ENCODE data around the gene RPL38. TPM values are rescaled to one million over a fixed set of nuclear protein-coding genes. Genes with fewer than 3 reads are reported as not detected.

RPL38 gene
- total and polyA plus RNA-seq, 2 experiments from 2014 or later: 286 to 5,312 TPM

GRCh38 chr17:74199306-74200092, 4.0 kb upstream of the RPL38 start:
- Histone ChIP-seq H2AFZ (peak overlapping the region; percentile 96), H3K27me3 (ENCODE audit: insufficient read depth) (peaks cover 11% of the 10 kb centered on the region), H3K79me2 (replicated peaks; ENCODE audit: insufficient read depth) (peaks cover 10% of the 10 kb centered on the region), H3K4me1 (ENCODE audit: insufficient read depth) (peaks cover 9% of the 10 kb centered on the region), H3K36me3 (ENCODE audit: insufficient read depth) (peaks cover 7% of the 10 kb centered on the region), H3F3A (replicated peaks; ENCODE audit: low read depth) (no peaks in the 10 kb centered on the region), H3K9me2 (ENCODE audit: insufficient read depth) (no peaks in the 10 kb centered on the region), H3K4me2 (peak overlapping the region; percentile 64), H4K20me1 (replicated peaks; ENCODE audit: insufficient read depth) (no peaks in the 10 kb centered on the region), H3K27ac (ENCODE audit: low read depth) (no peak overlapping the region), H3K4me3 (peak overlapping the region; percentile 48)
- peaks cover 17% of the 10 kb centered on the region for H3K4me1 Mint-ChIP-seq
- H3K36me3 Mint-ChIP-seq (ENCODE audit: low read depth): peaks cover 11% of the 10 kb centered on the region
- DNase-seq (ENCODE audit: low spot score): peak; percentile 79
- H3K27ac Mint-ChIP-seq: no peak overlapping the region
- peaks cover 3% of the 10 kb centered on the region; the same call in 1 of the 3 replicates for H3K9me3 Mint-ChIP-seq
- peak; percentile 67 for ATAC-seq
- TF ChIP-seq, protein P1, sequence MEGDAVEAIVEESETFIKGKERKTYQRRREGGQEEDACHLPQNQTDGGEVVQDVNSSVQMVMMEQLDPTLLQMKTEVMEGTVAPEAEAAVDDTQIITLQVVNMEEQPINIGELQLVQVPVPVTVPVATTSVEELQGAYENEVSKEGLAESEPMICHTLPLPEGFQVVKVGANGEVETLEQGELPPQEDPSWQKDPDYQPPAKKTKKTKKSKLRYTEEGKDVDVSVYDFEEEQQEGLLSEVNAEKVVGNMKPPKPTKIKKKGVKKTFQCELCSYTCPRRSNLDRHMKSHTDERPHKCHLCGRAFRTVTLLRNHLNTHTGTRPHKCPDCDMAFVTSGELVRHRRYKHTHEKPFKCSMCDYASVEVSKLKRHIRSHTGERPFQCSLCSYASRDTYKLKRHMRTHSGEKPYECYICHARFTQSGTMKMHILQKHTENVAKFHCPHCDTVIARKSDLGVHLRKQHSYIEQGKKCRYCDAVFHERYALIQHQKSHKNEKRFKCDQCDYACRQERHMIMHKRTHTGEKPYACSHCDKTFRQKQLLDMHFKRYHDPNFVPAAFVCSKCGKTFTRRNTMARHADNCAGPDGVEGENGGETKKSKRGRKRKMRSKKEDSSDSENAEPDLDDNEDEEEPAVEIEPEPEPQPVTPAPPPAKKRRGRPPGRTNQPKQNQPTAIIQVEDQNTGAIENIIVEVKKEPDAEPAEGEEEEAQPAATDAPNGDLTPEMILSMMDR (conservative IDR thresholded peaks at IDR 0.05; ENCODE audit: low read depth in 2 of 2): peak; percentile 92 to 98
- TF ChIP-seq STAT1 (IDR thresholded peaks at IDR 0.05; ENCODE audit: unreplicated experiment): no peak
- TF ChIP-seq, protein P2, sequence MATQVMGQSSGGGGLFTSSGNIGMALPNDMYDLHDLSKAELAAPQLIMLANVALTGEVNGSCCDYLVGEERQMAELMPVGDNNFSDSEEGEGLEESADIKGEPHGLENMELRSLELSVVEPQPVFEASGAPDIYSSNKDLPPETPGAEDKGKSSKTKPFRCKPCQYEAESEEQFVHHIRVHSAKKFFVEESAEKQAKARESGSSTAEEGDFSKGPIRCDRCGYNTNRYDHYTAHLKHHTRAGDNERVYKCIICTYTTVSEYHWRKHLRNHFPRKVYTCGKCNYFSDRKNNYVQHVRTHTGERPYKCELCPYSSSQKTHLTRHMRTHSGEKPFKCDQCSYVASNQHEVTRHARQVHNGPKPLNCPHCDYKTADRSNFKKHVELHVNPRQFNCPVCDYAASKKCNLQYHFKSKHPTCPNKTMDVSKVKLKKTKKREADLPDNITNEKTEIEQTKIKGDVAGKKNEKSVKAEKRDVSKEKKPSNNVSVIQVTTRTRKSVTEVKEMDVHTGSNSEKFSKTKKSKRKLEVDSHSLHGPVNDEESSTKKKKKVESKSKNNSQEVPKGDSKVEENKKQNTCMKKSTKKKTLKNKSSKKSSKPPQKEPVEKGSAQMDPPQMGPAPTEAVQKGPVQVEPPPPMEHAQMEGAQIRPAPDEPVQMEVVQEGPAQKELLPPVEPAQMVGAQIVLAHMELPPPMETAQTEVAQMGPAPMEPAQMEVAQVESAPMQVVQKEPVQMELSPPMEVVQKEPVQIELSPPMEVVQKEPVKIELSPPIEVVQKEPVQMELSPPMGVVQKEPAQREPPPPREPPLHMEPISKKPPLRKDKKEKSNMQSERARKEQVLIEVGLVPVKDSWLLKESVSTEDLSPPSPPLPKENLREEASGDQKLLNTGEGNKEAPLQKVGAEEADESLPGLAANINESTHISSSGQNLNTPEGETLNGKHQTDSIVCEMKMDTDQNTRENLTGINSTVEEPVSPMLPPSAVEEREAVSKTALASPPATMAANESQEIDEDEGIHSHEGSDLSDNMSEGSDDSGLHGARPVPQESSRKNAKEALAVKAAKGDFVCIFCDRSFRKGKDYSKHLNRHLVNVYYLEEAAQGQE (IDR thresholded peaks at IDR 0.05; ENCODE audit: unreplicated experiment): no peak
- no peak for TF ChIP-seq ZNF331 (CRISPR knock-in tag; IDR thresholded peaks at IDR 0.05; ENCODE audit: low read depth)
- no peak for TF ChIP-seq JUNB (IDR thresholded peaks at IDR 0.05; ENCODE audit: unreplicated experiment)
- no peak for TF ChIP-seq EZH2phosphoT487 (IDR thresholded peaks at IDR 0.05; ENCODE audit: unreplicated experiment)
- peaks cover 23% of the 10 kb centered on the region for H3K27me3 Mint-ChIP-seq (ENCODE audit: insufficient read depth, low read depth, poor library complexity)
- H3K4me3 Mint-ChIP-seq: peak overlapping the region; percentile 49

DNA sequence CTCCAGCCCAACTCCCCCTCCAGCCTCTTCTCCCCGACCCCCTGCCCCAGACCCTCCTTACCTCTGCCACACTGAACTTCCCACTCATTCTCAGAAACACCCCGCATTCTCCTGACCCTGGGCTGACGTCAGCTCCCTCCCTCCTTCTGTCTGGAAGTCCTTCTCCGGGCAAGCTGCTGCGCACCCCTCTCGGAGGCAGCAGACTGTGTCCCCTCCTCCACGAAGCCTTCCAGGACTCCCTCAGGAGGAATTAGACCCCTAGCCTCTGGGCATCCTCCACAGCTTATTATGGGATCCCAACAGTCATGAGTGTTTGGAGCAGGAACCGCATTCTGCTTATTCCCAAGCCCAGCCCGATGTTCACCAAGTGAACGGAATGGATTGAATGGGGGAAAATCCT, 3.4 kb upstream of the RPL38 start:
- peaks cover 16% of the 10 kb centered on the region for H3K79me2 ChIP-seq (replicated peaks; ENCODE audit: insufficient read depth)
- H3K9me2 ChIP-seq (ENCODE audit: insufficient read depth): no peaks in the 10 kb centered on the region
- peaks cover 5% of the 10 kb centered on the region for H3F3A ChIP-seq (replicated peaks; ENCODE audit: low read depth)
- H3K4me3 Mint-ChIP-seq: no peak overlapping the region
- H2AFZ ChIP-seq: peak overlapping the region; percentile 94
- no peak overlapping the region for H3K27ac Mint-ChIP-seq
- H3K27me3 ChIP-seq (ENCODE audit: insufficient read depth): peaks cover 11% of the 10 kb centered on the region
- peaks cover 13% of the 10 kb centered on the region for H3K36me3 ChIP-seq (ENCODE audit: insufficient read depth)
- H3K27me3 Mint-ChIP-seq (ENCODE audit: insufficient read depth, low read depth, poor library complexity): peaks cover 29% of the 10 kb centered on the region
- ATAC-seq (no peak), DNase-seq (ENCODE audit: low spot score) (no peak)
- H3K27ac ChIP-seq (ENCODE audit: low read depth): no peak overlapping the region
- peak overlapping the region; percentile 48; the same call in 1 of the 2 replicates for H3K4me3 ChIP-seq
- H3K9me3 Mint-ChIP-seq: peaks cover 3% of the 10 kb centered on the region; the same call in 1 of the 3 replicates
- peaks cover 21% of the 10 kb centered on the region for H3K4me1 Mint-ChIP-seq
- H3K4me1 ChIP-seq (ENCODE audit: insufficient read depth): peaks cover 15% of the 10 kb centered on the region
- peak overlapping the region; percentile 64 for H3K4me2 ChIP-seq
- H4K20me1 ChIP-seq (replicated peaks; ENCODE audit: insufficient read depth): peaks cover under 1% of the 10 kb centered on the region; the same call in 1 of the 2 replicates
- H3K36me3 Mint-ChIP-seq (ENCODE audit: low read depth): peaks cover 17% of the 10 kb centered on the region
- TF ChIP-seq, protein P3, sequence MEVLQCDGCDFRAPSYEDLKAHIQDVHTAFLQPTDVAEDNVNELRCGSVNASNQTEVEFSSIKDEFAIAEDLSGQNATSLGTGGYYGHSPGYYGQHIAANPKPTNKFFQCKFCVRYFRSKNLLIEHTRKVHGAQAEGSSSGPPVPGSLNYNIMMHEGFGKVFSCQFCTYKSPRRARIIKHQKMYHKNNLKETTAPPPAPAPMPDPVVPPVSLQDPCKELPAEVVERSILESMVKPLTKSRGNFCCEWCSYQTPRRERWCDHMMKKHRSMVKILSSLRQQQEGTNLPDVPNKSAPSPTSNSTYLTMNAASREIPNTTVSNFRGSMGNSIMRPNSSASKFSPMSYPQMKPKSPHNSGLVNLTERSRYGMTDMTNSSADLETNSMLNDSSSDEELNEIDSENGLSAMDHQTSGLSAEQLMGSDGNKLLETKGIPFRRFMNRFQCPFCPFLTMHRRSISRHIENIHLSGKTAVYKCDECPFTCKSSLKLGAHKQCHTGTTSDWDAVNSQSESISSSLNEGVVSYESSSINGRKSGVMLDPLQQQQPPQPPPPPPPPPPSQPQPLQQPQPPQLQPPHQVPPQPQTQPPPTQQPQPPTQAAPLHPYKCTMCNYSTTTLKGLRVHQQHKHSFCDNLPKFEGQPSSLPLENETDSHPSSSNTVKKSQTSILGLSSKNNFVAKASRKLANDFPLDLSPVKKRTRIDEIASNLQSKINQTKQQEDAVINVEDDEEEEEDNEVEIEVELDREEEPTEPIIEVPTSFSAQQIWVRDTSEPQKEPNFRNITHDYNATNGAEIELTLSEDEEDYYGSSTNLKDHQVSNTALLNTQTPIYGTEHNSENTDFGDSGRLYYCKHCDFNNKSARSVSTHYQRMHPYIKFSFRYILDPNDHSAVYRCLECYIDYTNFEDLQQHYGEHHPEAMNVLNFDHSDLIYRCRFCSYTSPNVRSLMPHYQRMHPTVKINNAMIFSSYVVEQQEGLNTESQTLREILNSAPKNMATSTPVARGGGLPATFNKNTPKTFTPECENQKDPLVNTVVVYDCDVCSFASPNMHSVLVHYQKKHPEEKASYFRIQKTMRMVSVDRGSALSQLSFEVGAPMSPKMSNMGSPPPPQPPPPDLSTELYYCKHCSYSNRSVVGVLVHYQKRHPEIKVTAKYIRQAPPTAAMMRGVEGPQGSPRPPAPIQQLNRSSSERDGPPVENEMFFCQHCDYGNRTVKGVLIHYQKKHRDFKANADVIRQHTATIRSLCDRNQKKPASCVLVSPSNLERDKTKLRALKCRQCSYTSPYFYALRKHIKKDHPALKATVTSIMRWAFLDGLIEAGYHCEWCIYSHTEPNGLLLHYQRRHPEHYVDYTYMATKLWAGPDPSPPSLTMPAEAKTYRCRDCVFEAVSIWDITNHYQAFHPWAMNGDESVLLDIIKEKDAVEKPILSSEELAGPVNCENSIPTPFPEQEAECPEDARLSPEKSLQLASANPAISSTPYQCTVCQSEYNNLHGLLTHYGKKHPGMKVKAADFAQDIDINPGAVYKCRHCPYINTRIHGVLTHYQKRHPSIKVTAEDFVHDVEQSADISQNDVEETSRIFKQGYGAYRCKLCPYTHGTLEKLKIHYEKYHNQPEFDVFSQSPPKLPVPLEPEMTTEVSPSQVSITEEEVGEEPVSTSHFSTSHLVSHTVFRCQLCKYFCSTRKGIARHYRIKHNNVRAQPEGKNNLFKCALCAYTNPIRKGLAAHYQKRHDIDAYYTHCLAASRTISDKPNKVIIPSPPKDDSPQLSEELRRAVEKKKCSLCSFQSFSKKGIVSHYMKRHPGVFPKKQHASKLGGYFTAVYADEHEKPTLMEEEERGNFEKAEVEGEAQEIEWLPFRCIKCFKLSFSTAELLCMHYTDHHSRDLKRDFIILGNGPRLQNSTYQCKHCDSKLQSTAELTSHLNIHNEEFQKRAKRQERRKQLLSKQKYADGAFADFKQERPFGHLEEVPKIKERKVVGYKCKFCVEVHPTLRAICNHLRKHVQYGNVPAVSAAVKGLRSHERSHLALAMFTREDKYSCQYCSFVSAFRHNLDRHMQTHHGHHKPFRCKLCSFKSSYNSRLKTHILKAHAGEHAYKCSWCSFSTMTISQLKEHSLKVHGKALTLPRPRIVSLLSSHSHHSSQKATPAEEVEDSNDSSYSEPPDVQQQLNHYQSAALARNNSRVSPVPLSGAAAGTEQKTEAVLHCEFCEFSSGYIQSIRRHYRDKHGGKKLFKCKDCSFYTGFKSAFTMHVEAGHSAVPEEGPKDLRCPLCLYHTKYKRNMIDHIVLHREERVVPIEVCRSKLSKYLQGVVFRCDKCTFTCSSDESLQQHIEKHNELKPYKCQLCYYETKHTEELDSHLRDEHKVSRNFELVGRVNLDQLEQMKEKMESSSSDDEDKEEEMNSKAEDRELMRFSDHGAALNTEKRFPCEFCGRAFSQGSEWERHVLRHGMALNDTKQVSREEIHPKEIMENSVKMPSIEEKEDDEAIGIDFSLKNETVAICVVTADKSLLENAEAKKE (CRISPR knock-in tag; IDR thresholded peaks at IDR 0.05): no peak
- TF ChIP-seq NANOG (IDR thresholded peaks at IDR 0.05; ENCODE audit: borderline replicate concordance) (no peak), JUNB (IDR thresholded peaks at IDR 0.05; ENCODE audit: unreplicated experiment) (no peak), EZH2phosphoT487 (IDR thresholded peaks at IDR 0.05; ENCODE audit: unreplicated experiment) (no peak), CREB1 (CRISPR knock-in tag; IDR thresholded peaks at IDR 0.05; ENCODE audit: low read depth) (no peak)

Measured in GM23338 (cell line).